HT-29 (cell line): ENCODE measurements around the gene KRT15. TPM values are rescaled to one million over a fixed set of nuclear protein-coding genes. Genes with fewer than 3 reads are reported as not detected.

Experiments used
- DNase-seq: peaks from one replicate; pipeline ENCODE4 v3.0.0-alpha.2; 2015; ENCODE audit warnings: low spot score
- small RNA-seq: library from RNA; depleted of rRNA; stranded (forward); fragments of <200 nt; gene quantifications from one replicate; pipeline ENCODE3, GENCODE V24; 2014
- total RNA-seq: library from RNA; depleted of rRNA; stranded (reverse); fragments of >200 nt; shearing (Covaris generic); gene quantifications from 2 replicates; pipeline ENCODE4 v1.2.3, GENCODE V29; 2014; rRNA removed

KRT15 gene
- total RNA-seq, 1 experiment from 2014 or later = 14.1 TPM

DNA sequence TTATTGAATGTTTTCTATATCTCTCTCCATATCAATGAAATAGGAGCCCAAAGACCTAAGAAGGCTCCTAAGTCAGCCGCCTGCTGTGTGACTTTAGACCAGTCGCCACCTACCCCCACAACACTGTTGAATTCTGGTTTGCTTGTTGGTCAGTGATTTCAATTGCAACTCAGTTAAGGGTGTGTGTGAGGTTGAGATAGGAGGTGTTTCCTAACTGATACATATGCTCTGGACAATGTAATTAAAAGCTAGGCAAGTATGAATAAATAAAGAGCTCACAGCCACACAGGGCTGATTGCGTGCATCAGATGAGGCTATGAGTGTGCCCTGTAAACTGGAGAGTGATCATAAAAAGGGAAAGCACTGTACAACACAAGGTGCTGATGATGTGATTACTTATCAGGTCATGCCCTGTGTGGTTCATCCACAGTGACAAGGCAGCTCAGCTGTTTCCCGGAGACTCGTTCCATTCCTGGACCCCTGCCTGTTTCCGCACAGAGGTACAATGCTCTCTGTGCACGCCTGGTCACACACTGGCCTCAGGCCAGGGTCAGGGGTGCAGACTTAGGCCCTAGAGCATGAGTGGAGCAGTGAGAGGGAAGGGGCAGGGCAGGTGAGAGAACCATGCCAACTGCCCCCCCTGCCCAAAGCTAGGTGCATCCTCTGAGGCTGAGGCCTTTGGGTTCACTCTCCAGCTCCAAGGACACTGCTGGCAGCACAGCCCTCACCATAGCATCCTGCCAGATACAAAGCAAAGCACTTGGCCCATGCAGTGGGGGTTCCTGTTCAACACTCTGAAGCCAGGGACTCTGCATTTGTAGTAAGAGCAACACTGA is 34.5 kb downstream of the KRT15 start:
- no peak for DNase-seq

DNA sequence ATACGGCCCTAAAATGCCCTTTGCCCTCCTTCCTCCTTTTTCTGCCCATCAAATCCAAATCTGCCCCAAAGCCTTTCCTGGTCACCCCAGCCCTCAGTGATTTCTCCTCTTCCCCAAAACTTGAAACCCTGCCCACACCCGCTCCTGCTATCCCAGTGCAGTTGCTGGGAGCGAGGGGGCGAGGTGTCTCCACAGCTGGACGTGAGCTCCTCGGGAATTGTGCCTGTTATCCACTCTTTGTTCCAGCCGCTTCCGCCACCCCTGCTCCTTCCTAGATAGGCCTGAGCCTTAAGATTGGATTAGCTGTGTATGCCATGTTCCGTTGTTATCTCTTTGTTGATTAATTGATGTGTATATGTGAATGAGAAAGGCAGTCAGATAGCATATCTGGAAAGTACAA is 35.2 kb downstream of the KRT15 start:
- no peak for DNase-seq

- no peak for DNase-seq
These were observed 37.7 kb downstream of the KRT15 start, which contains the start of gene KRT35 for GRCh38 chr17:41481036-41481435. KRT35 (minus strand) TSS chr17:41481151; CDS start chr17:41481097, 54 bp downstream.

GRCh38 chr17:41480581-41480980 is 38.1 kb downstream of the KRT15 start:
- DNase-seq = no peak

GRCh38 chr17:41480136-41480535 is 38.6 kb downstream of the KRT15 start:
- no peak for DNase-seq

DNA sequence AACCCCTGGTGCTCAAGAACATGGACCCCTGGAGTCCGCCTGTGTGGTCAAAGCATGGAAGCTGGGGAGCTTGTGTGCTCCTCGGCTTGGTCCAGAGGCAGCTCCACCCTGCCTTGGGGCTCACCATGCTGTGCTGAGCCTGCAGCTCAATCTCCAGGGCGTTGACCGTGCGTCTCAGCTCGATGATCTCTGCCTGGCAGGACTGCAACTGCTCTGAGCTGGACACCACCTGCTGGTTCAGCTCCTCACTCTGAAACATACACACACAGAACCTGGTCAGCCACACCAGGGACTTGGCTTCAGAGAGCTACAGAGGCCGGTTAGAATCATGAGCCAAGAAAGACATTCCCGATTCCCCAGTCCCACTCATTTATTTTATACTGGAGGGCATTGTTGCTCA is 40.5 kb downstream of the KRT15 start:
- DNase-seq = no peak

- DNase-seq = no peak
These were observed 41.5 kb downstream of the KRT15 start for GRCh38 chr17:41476866-41477815.

DNA sequence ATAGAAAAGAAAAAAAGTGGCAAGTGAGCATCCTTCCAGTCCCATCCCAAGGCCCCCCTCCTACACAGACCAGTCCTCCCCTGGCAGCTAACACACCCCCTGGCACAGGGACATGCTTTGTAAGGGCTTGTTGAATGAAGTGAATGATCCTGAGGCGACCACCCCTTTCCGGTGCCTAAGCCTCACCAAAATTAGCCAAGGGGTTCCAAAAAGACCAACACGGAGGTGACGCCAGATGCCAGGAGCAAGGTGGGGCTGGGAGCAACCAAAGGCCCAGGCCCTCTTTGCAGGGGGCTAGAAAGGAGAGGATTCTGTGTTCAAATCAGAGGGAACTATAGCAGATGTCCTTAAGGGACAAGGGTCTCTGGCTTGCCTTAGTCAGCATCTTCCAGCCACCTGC is 43.3 kb downstream of the KRT15 start:
- no peak for DNase-seq

GRCh38 chr17:41474863-41475262 is 43.8 kb downstream of the KRT15 start:
- DNase-seq = no peak

DNA sequence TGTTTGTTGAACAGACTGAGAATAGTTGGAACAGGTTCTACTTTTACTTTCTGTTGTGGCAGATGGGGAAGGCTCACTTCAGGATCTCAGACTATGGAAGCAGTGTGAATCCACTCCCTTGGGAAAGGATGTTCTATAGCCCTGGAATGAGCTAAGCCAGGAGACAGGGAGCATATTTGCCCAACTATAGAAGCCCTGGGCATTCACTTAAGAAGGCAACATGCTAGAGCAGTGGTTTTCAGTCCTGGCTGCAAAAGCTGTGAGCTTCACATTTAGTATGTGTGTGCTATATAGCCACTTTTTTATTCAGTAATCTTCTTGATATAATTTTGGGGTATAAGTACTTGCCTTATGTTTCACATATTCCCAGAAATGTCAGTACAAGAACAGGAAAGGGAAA is 50.3 kb downstream of the KRT15 start:
- DNase-seq = no peak

DNA sequence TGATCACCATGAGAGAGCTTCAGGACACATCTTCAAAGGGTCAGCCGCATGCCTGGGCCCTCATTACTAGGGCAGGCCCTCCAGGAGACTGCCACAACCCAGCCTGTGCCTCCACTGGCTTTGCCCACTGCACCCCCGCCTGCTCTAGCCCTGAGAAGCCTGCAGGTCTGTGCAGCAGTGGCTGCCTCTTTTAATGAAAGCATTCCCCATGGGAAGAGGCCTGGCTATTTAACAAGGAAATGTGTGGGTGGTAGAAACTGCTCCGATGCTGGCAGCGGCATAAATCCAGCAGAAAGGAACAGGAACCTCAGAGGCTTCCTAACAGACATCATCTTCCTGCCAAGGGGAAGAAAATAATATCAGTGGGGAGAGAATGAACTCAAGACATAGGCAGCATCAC is 51.1 kb downstream of the KRT15 start:
- DNase-seq = no peak

GRCh38 chr17:41466988-41467387 is 51.7 kb downstream of the KRT15 start, which contains the start of gene KRT32:
KRT32 (minus strand) TSS chr17:41467386; CDS start chr17:41467325, 61 bp downstream.
- DNase-seq = no peak

DNA sequence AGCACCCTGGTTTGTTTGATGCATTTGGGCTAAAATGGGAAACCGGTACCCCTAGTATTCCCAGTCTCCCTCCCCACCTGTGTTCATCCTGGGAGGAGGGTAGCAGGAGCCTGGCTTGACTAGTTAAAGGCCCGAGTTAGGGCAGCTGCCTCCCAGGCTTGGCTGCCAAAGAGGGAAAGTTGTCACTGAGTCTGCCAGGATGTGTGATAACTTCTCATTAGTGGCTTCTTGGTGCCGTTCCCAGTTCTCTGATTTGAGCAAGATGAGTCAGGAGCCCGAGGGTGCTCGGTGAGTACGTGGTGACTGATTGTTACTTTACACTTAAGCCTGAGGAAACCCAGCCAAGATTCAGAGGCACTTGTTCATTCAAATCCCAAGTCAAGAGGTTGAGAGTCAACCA is 54.0 kb downstream of the KRT15 start:
- DNase-seq = no peak

DNA sequence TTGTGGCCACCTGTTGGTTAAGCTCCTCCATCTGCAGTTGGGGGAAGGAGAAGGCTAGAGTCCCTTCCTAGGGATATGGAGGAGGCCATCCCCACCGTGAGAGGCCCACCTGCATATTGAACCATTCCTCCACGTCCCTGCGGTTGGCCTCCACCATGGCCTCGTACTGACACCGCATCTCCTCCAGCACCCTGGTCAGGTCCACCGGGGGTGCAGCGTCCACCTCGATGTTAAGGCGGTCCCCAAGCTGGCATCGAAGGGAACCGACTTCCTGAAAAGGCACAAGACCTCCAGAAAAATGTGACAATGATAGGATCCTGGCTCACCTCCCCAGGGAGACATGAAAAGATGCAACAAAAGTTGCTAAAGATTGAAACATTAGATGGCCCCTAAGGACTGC is 54.5 kb downstream of the KRT15 start:
- DNase-seq = no peak

DNA sequence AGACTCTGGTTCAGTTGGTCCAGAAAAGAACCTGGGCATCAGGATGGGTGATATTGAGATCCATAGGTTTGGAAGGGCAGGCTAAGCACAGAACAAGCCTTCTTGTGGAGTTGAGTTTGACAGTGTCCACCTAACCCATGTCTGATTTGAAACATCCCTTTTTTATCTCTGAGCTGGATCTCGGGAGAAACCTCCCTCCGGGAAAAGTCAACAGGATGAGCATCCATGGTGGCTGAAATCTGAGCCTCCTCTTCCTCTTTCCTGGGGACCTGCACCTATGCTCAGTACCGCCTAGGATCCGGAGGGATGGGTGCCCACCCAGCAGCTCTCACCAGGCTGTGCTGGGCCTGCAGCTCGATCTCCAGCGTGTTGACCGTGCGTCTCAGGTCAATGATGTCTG is 54.9 kb downstream of the KRT15 start:
- no peak for DNase-seq

Small RNAs within 50 kb of the gene (small RNA-seq; reads per million reads assigned to genes)
- 18.8 reads per million, percentile 91 among the genes with 10 or more reads in this experiment for gene RNU2-32P

Other genes with a start within 250 kb of the KRT15 start
- not detected in 2 replicates for gene KRTAP9-7, start 243.2 kb downstream of the KRT15 start, total RNA-seq
- gene KRTAP29-1, start 216.0 kb downstream of the KRT15 start, total RNA-seq = not detected in 2 replicates
- not detected in 2 replicates for gene KRTAP16-1, start 209.6 kb downstream of the KRT15 start, total RNA-seq
- gene KRTAP17-1, start 203.2 kb downstream of the KRT15 start, total RNA-seq = not detected in 2 replicates
- gene KRT33A, start 168.1 kb downstream of the KRT15 start, total RNA-seq = not detected in 2 replicates
- gene KRT33B, start 149.1 kb downstream of the KRT15 start, total RNA-seq = not detected in 2 replicates
- gene KRT34, start 136.6 kb downstream of the KRT15 start, total RNA-seq = not detected in 2 replicates
- not detected in 2 replicates for gene KRT31, start 121.3 kb downstream of the KRT15 start, total RNA-seq
- gene KRT37, start 94.3 kb downstream of the KRT15 start, total RNA-seq = not detected in 2 replicates
- gene KRT38, start 77.9 kb downstream of the KRT15 start, total RNA-seq = not detected in 2 replicates
- not detected in 2 replicates for gene KRT32, start 51.5 kb downstream of the KRT15 start, total RNA-seq
- gene KRT35, start 37.7 kb downstream of the KRT15 start, total RNA-seq = not detected in 2 replicates
- not detected in 2 replicates for gene KRT36, start 29.0 kb downstream of the KRT15 start, total RNA-seq
- gene KRT13, start 13.3 kb downstream of the KRT15 start, total RNA-seq = 35.5 and 45.8 TPM in 2 replicates
- 2,402 and 2,405 TPM in 2 replicates for gene KRT19, start 9.4 kb upstream of the KRT15 start, total RNA-seq
- gene KRT9, start 53.2 kb upstream of the KRT15 start, total RNA-seq = not detected in 2 replicates
- not detected in 2 replicates for gene KRT14, start 68.0 kb upstream of the KRT15 start, total RNA-seq
- gene KRT16, start 93.9 kb upstream of the KRT15 start, total RNA-seq = 0.38 and 2.1 TPM in 2 replicates
- 286 and 297 TPM in 2 replicates for gene KRT17, start 105.7 kb upstream of the KRT15 start, total RNA-seq
- 81.6 and 91.6 TPM in 2 replicates for gene EIF1, start 170.0 kb upstream of the KRT15 start, total RNA-seq
- not detected in 2 replicates for gene GAST, start 193.4 kb upstream of the KRT15 start, total RNA-seq
- not detected in 2 replicates for gene HAP1, start 215.8 kb upstream of the KRT15 start, total RNA-seq